ENCODE data around the gene ZNRF1. TPM values are rescaled to one million over a fixed set of nuclear protein-coding genes. Genes with fewer than 3 reads are reported as not detected.

Gene ZNRF1
- total and polyA plus RNA-seq, 3 donors from 2014 or later: 51.8 to 93.0 (median 90.4) TPM

- no peak for DNase-seq
- no peak for TF ChIP-seq CTCF (IDR thresholded peaks at IDR 0.05)
- TF ChIP-seq POLR2A (IDR thresholded peaks at IDR 0.05): no peak
- H3K9me3 ChIP-seq: no peaks in the 10 kb centered on the region
- WGBS, 2 donors: 70 to 86% methylated on average over 9 of the region's 9 CpGs
- no peaks in the 10 kb centered on the region for H3K36me3 ChIP-seq (ENCODE audit: low read depth, missing control alignments)
- peaks cover 35% of the 10 kb centered on the region for H3K4me1 ChIP-seq
- H3K4me3 ChIP-seq: no peak overlapping the region
- H3K27ac ChIP-seq: peak overlapping the region; percentile 14 to 56
- intact Hi-C loops (cut with DNase I; ENCODE audit: low total_unique reads): no loop called here
- H3K27me3 ChIP-seq: no peaks in the 10 kb centered on the region
Measured at GRCh38 chr16:75062976-75063346, 64.1 kb downstream of the ZNRF1 start.

- no peaks in the 10 kb centered on the region for H3K9me3 ChIP-seq
- no peak for DNase-seq
- 76 to 85% methylated on average over 8 of the region's 8 CpGs for WGBS, 2 donors
- peak overlapping the region; percentile 46 to 56 for H3K27ac ChIP-seq
- no peak overlapping the region for H3K4me3 ChIP-seq
- H3K27me3 ChIP-seq: no peaks in the 10 kb centered on the region
- H3K36me3 ChIP-seq (ENCODE audit: low read depth, missing control alignments): no peaks in the 10 kb centered on the region
- TF ChIP-seq POLR2A (IDR thresholded peaks at IDR 0.05) (no peak), CTCF (IDR thresholded peaks at IDR 0.05) (no peak)
- H3K4me1 ChIP-seq: peaks cover 30% of the 10 kb centered on the region
- intact Hi-C loops (cut with DNase I; ENCODE audit: low total_unique reads): no loop called here
Measured at GRCh38 chr16:75063549-75064088, 64.8 kb downstream of the ZNRF1 start.

GRCh38 chr16:75064403-75065148 is 65.8 kb downstream of the ZNRF1 start:
- H3K9me3 ChIP-seq: no peaks in the 10 kb centered on the region
- no peak overlapping the region for H3K4me3 ChIP-seq
- no peaks in the 10 kb centered on the region for H3K27me3 ChIP-seq
- H3K27ac ChIP-seq: peak overlapping the region; percentile 46 to 56
- DNase-seq: peak; percentile 82
- H3K4me1 ChIP-seq: peaks cover 31% of the 10 kb centered on the region
- TF ChIP-seq POLR2A (IDR thresholded peaks at IDR 0.05) (no peak), CTCF (IDR thresholded peaks at IDR 0.05) (no peak)
- no peaks in the 10 kb centered on the region for H3K36me3 ChIP-seq (ENCODE audit: low read depth, missing control alignments)
- intact Hi-C loops (cut with DNase I; ENCODE audit: low total_unique reads): no loop called here
- 63 to 69% methylated on average over 15 of the region's 15 CpGs for WGBS, 2 donors

- no peaks in the 10 kb centered on the region for H3K36me3 ChIP-seq (ENCODE audit: low read depth, missing control alignments)
- H3K4me1 ChIP-seq: peaks cover 36% of the 10 kb centered on the region
- H3K4me3 ChIP-seq: no peak overlapping the region
- DNase-seq: peak; percentile 83
- intact Hi-C loops (cut with DNase I; ENCODE audit: low total_unique reads): no loop called here
- H3K9me3 ChIP-seq: no peaks in the 10 kb centered on the region
- H3K27ac ChIP-seq: peak overlapping the region; percentile 20 to 33
- H3K27me3 ChIP-seq: no peaks in the 10 kb centered on the region
- TF ChIP-seq CTCF (IDR thresholded peaks at IDR 0.05) (no peak), POLR2A (IDR thresholded peaks at IDR 0.05) (no peak)
- 60 to 72% methylated on average over 10 of the region's 10 CpGs for WGBS, 2 donors
Measured at GRCh38 chr16:75065149-75065505, 66.3 kb downstream of the ZNRF1 start.

Data from testis (tissue), 3 donors.